Measurements from ENCODE around the gene NFE2. TPM values are rescaled to one million over a fixed set of nuclear protein-coding genes. Genes with fewer than 3 reads are reported as not detected.

The NFE2 gene
- total RNA-seq (2022; extraction: Qiagen RNA extraction): 0.10 TPM in 1 of 5 replicates, not detected in the others

DNA sequence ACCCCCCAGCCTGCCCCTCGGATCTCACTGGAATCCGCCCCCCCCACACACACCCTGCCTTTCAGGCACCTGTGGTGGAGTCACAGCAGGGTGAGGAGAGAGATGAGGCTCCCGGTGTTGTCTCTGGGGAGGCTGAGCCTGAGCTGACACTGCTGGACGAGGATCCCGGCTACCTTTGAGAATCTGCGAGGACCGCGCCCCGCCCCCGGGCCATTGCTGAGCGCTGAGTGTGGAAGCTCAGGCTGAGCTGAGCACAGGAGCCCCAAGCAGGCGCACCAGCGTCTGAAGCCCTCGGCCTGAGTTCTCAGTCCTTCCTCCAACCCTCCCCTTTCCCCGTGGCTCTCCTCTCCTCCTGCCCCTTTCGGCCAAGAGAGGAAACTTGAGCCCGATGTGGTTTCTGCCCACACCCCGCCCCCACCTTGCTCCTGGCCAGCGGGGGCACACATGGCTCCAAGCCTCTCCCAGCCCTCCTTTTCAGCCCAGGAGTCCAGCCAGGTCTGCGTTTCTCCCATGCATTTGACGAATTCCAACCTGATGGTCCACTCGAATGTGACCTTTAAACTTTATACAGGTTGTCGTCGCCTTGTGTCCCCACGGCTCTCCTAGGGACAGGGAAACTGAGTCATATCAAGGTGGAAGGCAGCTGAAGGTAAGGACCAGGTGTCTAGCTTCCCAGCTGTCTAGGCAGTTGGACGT, at the start of gene NFE2:
TSS of gene NFE2 (minus strand) at position 284 of the 696 bp plus-strand sequence. CDS start 5,767 bp downstream, outside the sequence.

DNA sequence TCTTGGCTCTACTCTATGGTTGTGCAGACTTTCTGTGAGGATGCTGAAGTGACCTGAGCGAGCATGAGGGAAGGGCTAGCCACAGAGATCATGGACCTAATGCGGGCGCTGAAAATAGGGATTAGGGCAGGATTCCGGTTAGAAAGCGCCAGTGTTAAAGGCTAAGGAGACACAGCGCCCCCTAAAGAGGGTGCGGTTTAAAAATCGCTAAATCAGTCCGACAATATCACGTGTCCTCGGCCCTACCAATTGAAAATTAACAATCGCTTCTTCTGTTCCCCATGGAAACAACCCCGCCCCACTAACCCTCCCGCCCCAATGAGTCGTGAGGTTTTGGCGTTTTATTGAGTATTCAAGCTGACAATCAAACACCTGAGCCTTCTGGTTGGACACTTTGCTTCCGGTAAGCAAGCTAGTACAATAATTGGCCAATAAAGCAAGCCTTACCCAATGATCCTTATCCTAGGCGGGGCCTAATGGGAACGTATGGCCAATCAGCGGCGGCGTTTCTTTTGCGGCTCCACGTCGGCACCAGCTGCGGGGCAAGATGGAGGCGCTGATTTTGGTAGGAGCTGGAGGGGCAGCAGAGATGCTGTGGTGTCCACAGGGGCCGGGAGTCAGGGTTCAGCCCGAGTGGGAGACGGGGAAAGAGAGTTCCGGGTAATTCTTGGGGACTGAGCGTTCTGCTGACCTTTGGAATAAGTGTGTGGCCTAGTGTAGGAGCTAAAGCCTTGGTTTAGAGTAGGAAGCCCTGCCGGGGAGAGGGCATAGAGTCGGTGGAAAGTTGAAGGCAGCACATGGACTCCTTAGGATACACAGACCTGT, 24.0 kb upstream of the NFE2 start, which contains the start of gene COPZ1:
TSS of gene COPZ1 (plus strand) at position 515 of the 825 bp plus-strand sequence. CDS start at position 548, 33 bp downstream.

DNA sequence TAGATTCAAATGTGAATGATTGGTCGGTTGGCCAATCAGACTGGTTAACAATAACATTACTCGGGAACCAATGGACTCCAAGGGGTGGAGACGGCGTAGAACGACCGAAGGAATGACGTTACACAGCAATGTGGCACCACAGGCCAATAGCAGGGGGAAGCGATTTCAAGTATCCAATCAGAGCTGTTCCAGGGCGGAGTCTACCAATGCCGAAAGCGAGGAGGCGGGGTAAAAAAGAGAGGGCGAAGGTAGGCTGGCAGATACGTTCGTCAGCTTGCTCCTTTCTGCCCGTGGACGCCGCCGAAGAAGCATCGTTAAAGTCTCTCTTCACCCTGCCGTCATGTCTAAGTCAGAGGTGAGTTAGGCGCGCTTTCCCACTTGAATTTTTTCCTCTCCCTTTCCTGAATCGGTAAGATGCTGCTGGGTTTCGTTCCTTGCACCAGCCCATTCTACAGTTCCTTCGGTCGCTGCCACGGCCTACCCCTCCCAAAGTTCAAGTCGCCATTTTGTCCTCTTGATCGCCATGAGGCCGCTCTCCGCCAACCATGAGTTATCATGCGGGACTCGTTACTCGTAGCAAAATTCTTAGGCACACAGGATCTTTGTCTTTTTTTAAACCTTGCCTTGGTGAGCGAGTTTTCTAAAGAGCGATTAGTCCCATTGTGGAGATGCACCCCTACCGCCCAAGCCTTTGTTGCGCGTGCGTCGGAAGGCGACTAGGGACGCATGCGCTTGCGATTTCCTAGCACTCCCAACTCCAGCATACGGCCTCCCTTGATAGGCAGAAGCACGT, 20.2 kb downstream of the NFE2 start, which contains the start of gene HNRNPA1:
TSS of gene HNRNPA1 (plus strand) at position 259 of the 793 bp plus-strand sequence. CDS start at position 341, 82 bp downstream.

DNA sequence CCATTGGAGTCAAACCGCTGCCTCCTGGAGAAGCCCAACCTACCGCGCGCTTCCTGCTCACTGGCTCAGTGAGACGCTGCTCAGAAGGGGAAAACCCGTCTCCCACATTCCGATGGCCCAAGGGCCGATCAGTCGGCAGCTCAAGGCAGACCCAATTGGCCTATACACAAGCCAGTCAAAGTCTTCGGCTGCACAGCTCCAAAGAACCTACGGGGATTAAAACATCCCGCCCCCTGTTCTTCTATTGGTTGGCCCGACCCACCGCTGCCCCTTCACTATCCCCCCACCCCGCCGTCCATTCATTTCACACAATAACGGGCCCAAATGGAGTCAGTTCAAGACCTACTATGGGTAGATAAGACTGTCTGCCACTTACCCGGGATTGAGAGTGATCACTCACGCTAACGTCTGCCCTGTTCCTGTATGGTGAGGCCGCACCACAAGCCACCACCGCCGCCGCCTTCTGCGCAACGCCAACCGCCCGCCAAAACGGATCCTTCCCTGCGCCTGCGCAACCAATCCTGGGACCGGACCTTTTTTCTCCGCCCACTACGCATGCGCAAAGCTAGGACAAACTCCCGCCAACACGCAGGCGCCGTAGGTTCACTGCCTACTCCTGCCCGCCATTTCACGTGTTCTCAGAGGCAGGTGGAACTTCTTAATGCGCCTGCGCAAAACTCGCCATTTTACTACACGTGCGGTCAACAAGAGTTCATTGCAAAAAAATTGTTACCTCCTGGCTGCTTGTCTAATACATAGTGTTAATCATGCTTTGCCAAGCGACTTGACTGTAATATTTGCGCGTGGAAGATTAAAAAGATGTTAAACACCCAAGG, 21.0 kb downstream of the NFE2 start, which contains the start of gene CBX5:
TSS of gene CBX5 (minus strand) at position 491 of the 836 bp plus-strand sequence. CDS start 22,472 bp downstream, outside the sequence.

Other genes with a start within 250 kb of the NFE2 start
- 2.7 to 3.7 TPM (median 3.2 TPM) in 5 replicates for gene HOXC4, start 247.2 kb downstream of the NFE2 start, total RNA-seq (2022; extraction: Qiagen RNA extraction)
- 27.3 to 35.2 TPM (median 30.9 TPM) in 5 replicates for gene SMUG1, start 112.0 kb downstream of the NFE2 start, total RNA-seq (2022; extraction: Qiagen RNA extraction)
- gene CBX5, start 20.9 kb downstream of the NFE2 start, total RNA-seq (2022; extraction: Qiagen RNA extraction): 20.4 to 28.3 TPM (median 25.5 TPM) in 5 replicates
- gene HNRNPA1, start 20.3 kb downstream of the NFE2 start, total RNA-seq (2022; extraction: Qiagen RNA extraction): 1,504 to 2,670 TPM (median 1,523 TPM) in 5 replicates
- gene COPZ1, start 24.1 kb upstream of the NFE2 start, total RNA-seq (2022; extraction: Qiagen RNA extraction): 206 to 342 TPM (median 221 TPM) in 5 replicates
- gene GPR84, start 63.5 kb upstream of the NFE2 start, total RNA-seq (2022; extraction: Qiagen RNA extraction): 0.08 to 0.11 TPM in 2 of 5 replicates, not detected in the others
- 14.3 to 21.7 TPM (median 20.3 TPM) in 5 replicates for gene ZNF385A, start 83.7 kb upstream of the NFE2 start, total RNA-seq (2022; extraction: Qiagen RNA extraction)
- gene ITGA5, start 118.3 kb upstream of the NFE2 start, total RNA-seq (2022; extraction: Qiagen RNA extraction): 213 to 334 TPM (median 292 TPM) in 5 replicates
- gene GTSF1, start 172.6 kb upstream of the NFE2 start, total RNA-seq (2022; extraction: Qiagen RNA extraction): not detected in 5 replicates
- gene NCKAP1L, start 196.7 kb upstream of the NFE2 start, total RNA-seq (2022; extraction: Qiagen RNA extraction): not detected in 5 replicates
- 0.03 to 0.10 TPM in 2 of 5 replicates, not detected in the others for gene PDE1B, start 248.6 kb upstream of the NFE2 start, total RNA-seq (2022; extraction: Qiagen RNA extraction)

Data from A549 treated with Hydrocortisone at 1 μM for 4 hours (cell line).